HepG2 (cell line): ENCODE results near the gene KMT2E. TPM values are rescaled to one million over a fixed set of nuclear protein-coding genes. Genes with fewer than 3 reads are reported as not detected.

Experiments used
- BCL3 ChIP-seq: sonication (generic); formaldehyde crosslinking; IDR thresholded peaks from 2 replicates; pipeline ENCODE4 v1.5.1; 2020; ENCODE audit warnings: mild to moderate bottlenecking, missing genetic modification reagents, moderate library complexity
- BRCA1 ChIP-seq: sonication (generic); formaldehyde crosslinking; IDR thresholded peaks from 2 replicates; pipeline ENCODE4 v1.4.0; 2020; ENCODE audit warnings: missing genetic modification reagents
- DR1 ChIP-seq: sonication (generic); formaldehyde crosslinking; IDR thresholded peaks from 2 replicates; pipeline ENCODE4 v1.8.0; 2021; ENCODE audit warnings: mild to moderate bottlenecking, missing genetic modification reagents, inconsistent platforms
- FOXA3 ChIP-seq: IDR thresholded peaks from 2 replicates; pipeline ENCODE4 v1.6.1; 2016; ENCODE audit warnings: missing genetic modification reagents, missing compliant biosample characterization
- HDAC1 ChIP-seq: sonication (generic); formaldehyde crosslinking; IDR thresholded peaks from 2 replicates; pipeline ENCODE4 v1.5.1; 2020; ENCODE audit warnings: mild to moderate bottlenecking, missing genetic modification reagents
- HMG20A ChIP-seq: IDR thresholded peaks from 2 replicates; pipeline ENCODE4 v1.6.1; 2016; ENCODE audit warnings: borderline replicate concordance
- HNF4A ChIP-seq: sonication (generic); formaldehyde crosslinking; IDR thresholded peaks from 2 replicates; pipeline ENCODE4 v1.4.0; 2020; ENCODE audit warnings: missing genetic modification reagents
- HOXA9 ChIP-seq: sonication (generic); formaldehyde crosslinking; IDR thresholded peaks from 2 replicates; pipeline ENCODE4 v1.8.1; 2022; ENCODE audit warnings: missing genetic modification reagents, mild to moderate bottlenecking, moderate library complexity, borderline replicate concordance
- KLF16 ChIP-seq, 2 experiments: sonication (generic) in 1 of 2; formaldehyde crosslinking in 1 of 2; IDR thresholded peaks; 2 replicates each; pipeline versions ENCODE4 v1.6.1 to v1.8.0; 2016 to 2023; ENCODE audit warnings: missing genetic modification reagents in 2 of 2, missing compliant biosample characterization in 1 of 2
- NFE2L1 ChIP-seq: sonication (generic); formaldehyde crosslinking; IDR thresholded peaks from 2 replicates; pipeline ENCODE4 v1.4.0; 2020; ENCODE audit warnings: missing genetic modification reagents, mild to moderate bottlenecking, borderline replicate concordance
- SETDB1 ChIP-seq: sonication (generic); formaldehyde crosslinking; IDR thresholded peaks from 2 replicates; pipeline ENCODE4 v1.5.1; 2020; ENCODE audit warnings: missing genetic modification reagents, mild to moderate bottlenecking, borderline replicate concordance
- SKI ChIP-seq: fragments of 450-650 bp; IDR thresholded peaks from one replicate; pipeline ENCODE4 v1.6.1; 2018; ENCODE audit warnings: mild to moderate bottlenecking; ENCODE audit not compliant: partially characterized antibody
- SMAD1 ChIP-seq: sonication (generic); formaldehyde crosslinking; IDR thresholded peaks from 2 replicates; pipeline ENCODE4 v1.4.0; 2020; ENCODE audit warnings: missing genetic modification reagents, low read depth, mild to moderate bottlenecking, borderline replicate concordance
- THAP11 ChIP-seq: IDR thresholded peaks from 2 replicates; pipeline ENCODE4 v1.6.1; 2016; ENCODE audit warnings: missing biosample characterization, missing genetic modification reagents
- ZKSCAN5 ChIP-seq: sonication (generic); formaldehyde crosslinking; IDR thresholded peaks from 2 replicates; pipeline ENCODE4 v1.5.1; 2020; ENCODE audit warnings: mild to moderate bottlenecking, missing genetic modification reagents
- ZNF18 ChIP-seq: sonication (generic); formaldehyde crosslinking; IDR thresholded peaks from 2 replicates; pipeline ENCODE4 v1.8.0; 2022; ENCODE audit warnings: mild to moderate bottlenecking, missing genetic modification reagents; ENCODE audit not compliant: insufficient replicate concordance
- ZNF225 ChIP-seq: sonication (generic); formaldehyde crosslinking; IDR thresholded peaks from 2 replicates; pipeline ENCODE4 v1.4.0; 2020; ENCODE audit warnings: mild to moderate bottlenecking, missing genetic modification reagents
- ZNF616 ChIP-seq: sonication (generic); formaldehyde crosslinking; IDR thresholded peaks from 2 replicates; pipeline ENCODE4 v1.5.0; 2020; ENCODE audit warnings: low read depth, mild to moderate bottlenecking, missing genetic modification reagents
- ZNF772 ChIP-seq: sonication (generic); formaldehyde crosslinking; IDR thresholded peaks from 2 replicates; pipeline ENCODE4 v1.5.0; 2020; ENCODE audit warnings: mild to moderate bottlenecking, missing genetic modification reagents
- ZNF816 ChIP-seq: sonication (generic); formaldehyde crosslinking; IDR thresholded peaks from 2 replicates; pipeline ENCODE4 v1.8.0; 2022; ENCODE audit warnings: missing genetic modification reagents, mild to moderate bottlenecking, borderline replicate concordance
- ZNF83 ChIP-seq: sonication (generic); formaldehyde crosslinking; IDR thresholded peaks from 2 replicates; pipeline ENCODE4 v1.4.0; 2020; ENCODE audit warnings: missing genetic modification reagents, mild to moderate bottlenecking, borderline replicate concordance
- polyA plus RNA-seq, 8 experiments: library from polyadenylated mRNA; depleted of rRNA in 3 of 8; stranded (reverse) in 7 of 8; unstranded in 1 of 8; fragments of >200 nt; fragmentation: Illumina TruSeq in 4 of 8; extraction: Trizol in 4 of 8; gene quantifications; 2 replicates each; pipeline versions ENCODE4 v1.2.1 to v1.2.3, GENCODE V29; 2011 to 2016; ENCODE audit warnings: low read depth in 4 of 8, missing spikeins in 1 of 8, mixed read lengths in 1 of 8; ENCODE audit not compliant: insufficient read depth in 1 of 8
- total RNA-seq, 5 experiments: library from RNA; depleted of rRNA; stranded (reverse); fragments of >200 nt; fragmentation: Illumina TruSeq; extraction: Trizol; gene quantifications; 2 replicates each; pipeline ENCODE4 v1.2.3, GENCODE V29; 2016; ENCODE audit warnings: low read depth in 1 of 5
- TF ChIP-seq, protein P1 (sequence below): fragments of 450-650 bp; IDR thresholded peaks from 2 replicates; pipeline ENCODE4 v1.6.1; 2017; ENCODE audit warnings: mild to moderate bottlenecking
- TF ChIP-seq, protein P2 (sequence below): sonication (generic); formaldehyde crosslinking; IDR thresholded peaks from 2 replicates; pipeline ENCODE4 v1.4.0; 2020; ENCODE audit warnings: mild to moderate bottlenecking, missing genetic modification reagents

KMT2E gene
- total and polyA plus RNA-seq, 2 of the 13 experiments (the other 11 are each of a cell fraction or from before 2014, with no cell fraction given) = 6.3 to 24.4 TPM

DNA sequence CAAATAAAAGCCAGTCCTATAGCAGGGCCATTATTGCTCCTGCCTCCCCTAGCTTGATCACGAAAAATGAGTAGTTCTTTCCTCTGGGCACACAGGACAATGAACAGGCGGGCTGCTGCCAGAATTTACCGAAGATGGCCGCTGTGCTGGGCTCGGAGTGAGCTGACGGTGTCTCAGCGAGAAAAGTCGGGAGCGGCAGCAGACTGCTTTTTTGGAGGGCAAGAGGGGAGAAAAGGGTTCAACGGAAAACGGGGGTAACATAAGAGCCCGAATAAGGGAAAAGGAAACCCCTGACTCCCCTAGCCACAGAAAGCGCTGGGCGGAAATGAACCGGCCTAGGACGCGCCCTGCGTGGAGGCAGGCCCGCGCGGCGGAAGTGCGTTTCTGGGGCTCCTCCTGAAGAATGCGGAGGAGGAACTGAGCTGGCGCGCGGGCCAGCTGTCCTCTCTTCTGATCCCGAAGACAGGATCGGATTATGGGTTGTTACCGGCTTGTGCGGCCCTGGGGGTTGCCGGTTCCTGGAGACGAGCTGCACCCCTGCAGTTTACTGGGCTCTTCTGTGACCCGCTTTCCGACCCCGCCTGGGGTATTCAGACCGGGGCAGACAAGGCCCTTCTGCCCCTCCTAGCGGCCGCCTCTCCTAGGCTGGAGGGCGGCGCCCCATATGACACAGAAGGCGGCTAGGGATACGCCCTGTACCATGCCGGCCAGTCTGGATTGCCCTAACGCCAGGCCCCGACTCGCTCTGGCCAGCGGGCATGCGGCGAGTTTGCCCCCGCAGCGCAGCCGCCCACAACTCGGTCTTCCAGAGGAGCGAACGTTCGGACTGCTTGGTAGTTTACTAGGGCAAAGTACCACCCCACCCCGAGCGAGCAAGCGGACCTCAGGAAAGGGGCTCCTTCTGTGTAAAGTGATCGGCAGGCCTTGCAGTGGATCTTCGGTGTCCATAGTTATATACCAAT lies 30.1 kb upstream of the KMT2E start (continued):
- TF ChIP-seq KLF16 (CRISPR knock-in tag; IDR thresholded peaks at IDR 0.05) (peak in 1 of 2 experiments; percentile 71; a peak in 1 of 4 replicates), NFE2L1 (CRISPR knock-in tag) (no peak), THAP11 (CRISPR knock-in tag) (peak; percentile 81), DR1 (no peak), HNF4A (CRISPR knock-in tag) (no peak), SMAD1 (CRISPR knock-in tag) (peak; percentile 74; the same call in 1 of the 2 replicates), HOXA9 (CRISPR knock-in tag) (no peak), SETDB1 (no peak), HMG20A (CRISPR knock-in tag) (no peak), ZNF225 (CRISPR knock-in tag) (peak; percentile 79; the same call in 1 of the 2 replicates), ZNF772 (CRISPR knock-in tag) (0 out of 2 replicates have a peak, but pooled peaks have one; percentile 56), ZNF816 (CRISPR knock-in tag) (0 out of 2 replicates have a peak, but pooled peaks have one; percentile 25), ZKSCAN5 (CRISPR knock-in tag) (no peak), FOXA3 (CRISPR knock-in tag) (no peak), SKI (peak; percentile 71), ZNF18 (CRISPR knock-in tag) (no peak), BCL3 (CRISPR knock-in tag) (no peak), ZNF83 (CRISPR knock-in tag) (no peak), ZNF616 (no peak), HDAC1 (CRISPR knock-in tag) (peak; percentile 76), BRCA1 (CRISPR knock-in tag) (no peak)
- TF ChIP-seq, protein P1, sequence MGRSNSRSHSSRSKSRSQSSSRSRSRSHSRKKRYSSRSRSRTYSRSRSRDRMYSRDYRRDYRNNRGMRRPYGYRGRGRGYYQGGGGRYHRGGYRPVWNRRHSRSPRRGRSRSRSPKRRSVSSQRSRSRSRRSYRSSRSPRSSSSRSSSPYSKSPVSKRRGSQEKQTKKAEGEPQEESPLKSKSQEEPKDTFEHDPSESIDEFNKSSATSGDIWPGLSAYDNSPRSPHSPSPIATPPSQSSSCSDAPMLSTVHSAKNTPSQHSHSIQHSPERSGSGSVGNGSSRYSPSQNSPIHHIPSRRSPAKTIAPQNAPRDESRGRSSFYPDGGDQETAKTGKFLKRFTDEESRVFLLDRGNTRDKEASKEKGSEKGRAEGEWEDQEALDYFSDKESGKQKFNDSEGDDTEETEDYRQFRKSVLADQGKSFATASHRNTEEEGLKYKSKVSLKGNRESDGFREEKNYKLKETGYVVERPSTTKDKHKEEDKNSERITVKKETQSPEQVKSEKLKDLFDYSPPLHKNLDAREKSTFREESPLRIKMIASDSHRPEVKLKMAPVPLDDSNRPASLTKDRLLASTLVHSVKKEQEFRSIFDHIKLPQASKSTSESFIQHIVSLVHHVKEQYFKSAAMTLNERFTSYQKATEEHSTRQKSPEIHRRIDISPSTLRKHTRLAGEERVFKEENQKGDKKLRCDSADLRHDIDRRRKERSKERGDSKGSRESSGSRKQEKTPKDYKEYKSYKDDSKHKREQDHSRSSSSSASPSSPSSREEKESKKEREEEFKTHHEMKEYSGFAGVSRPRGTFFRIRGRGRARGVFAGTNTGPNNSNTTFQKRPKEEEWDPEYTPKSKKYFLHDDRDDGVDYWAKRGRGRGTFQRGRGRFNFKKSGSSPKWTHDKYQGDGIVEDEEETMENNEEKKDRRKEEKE = no peak
- TF ChIP-seq, protein P2, sequence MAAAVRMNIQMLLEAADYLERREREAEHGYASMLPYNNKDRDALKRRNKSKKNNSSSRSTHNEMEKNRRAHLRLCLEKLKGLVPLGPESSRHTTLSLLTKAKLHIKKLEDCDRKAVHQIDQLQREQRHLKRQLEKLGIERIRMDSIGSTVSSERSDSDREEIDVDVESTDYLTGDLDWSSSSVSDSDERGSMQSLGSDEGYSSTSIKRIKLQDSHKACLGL = peak; percentile 81; the same call in 1 of the 2 replicates
